ENCODE data around the gene DNAJC4. TPM values are rescaled to one million over a fixed set of nuclear protein-coding genes. Genes with fewer than 3 reads are reported as not detected.
A peak's percentile ranks its signal among the peaks of the same experiment; 100 is the strongest.

The DNAJC4 gene
- total RNA-seq, 1 experiment from 2014 or later: 24.2 TPM

DNA sequence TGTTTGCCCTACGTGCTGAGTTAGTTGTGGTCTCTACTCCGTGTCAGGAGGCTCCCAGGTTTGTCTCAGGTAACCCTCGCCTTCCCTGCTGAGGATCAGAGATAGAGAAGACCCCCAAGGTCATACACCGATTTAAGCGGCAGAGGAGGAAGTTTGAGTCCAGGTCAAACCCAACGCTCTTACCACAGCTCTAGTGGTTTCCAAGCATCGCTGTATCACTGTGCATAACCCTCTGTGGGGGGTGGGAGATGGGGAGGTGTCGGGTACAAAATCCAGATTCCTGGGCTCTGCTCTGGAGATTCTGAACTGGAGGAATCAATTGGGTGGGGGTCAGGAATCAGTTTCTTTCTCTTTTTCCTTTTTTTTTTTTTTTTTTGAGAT is 627 bp downstream of the DNAJC4 start:
- peak overlapping the region; percentile 74 to 91 for H3K4me3 Mint-ChIP-seq
- no peaks in the 10 kb centered on the region for H3K9me3 ChIP-seq (ENCODE audit: control insufficient read depth, low read depth, low read length)
- no peak overlapping the region for H3K9ac ChIP-seq (ENCODE audit: extremely low read depth, insufficient read length, low read length)
- no peak overlapping the region for H4K5ac ChIP-seq (ENCODE audit: insufficient read length, low read depth, low read length)
- no peak overlapping the region for H3K4ac ChIP-seq (ENCODE audit: low read depth, low read length)
- peaks cover 20% of the 10 kb centered on the region for H3K27me3 Mint-ChIP-seq (ENCODE audit: low read depth)
- no peak overlapping the region; the same call in 1 of the 2 replicates for H3K14ac ChIP-seq (ENCODE audit: insufficient read depth, low read length)
- H2BK120ac ChIP-seq (ENCODE audit: low read depth, low read length, poor library complexity, severe bottlenecking): no peak overlapping the region
- peaks cover 3% of the 10 kb centered on the region in 3 experiments; a peak in 4 of 7 replicates for H3K36me3 Mint-ChIP-seq (ENCODE audit: insufficient read depth in 1 of 3, low read depth in 3 of 3)
- no peak overlapping the region for H2AFZ ChIP-seq (ENCODE audit: low read length)
- no peak overlapping the region for H3K27ac ChIP-seq (ENCODE audit: insufficient read length, low read depth, low read length)
- no peaks in the 10 kb centered on the region for H3K79me2 ChIP-seq (ENCODE audit: insufficient read depth, low read length)
- WGBS (ENCODE audit: extremely low coverage, insufficient read length, low lambda C conversion rate): no CpG with 5 or more reads among the region's 8 CpGs
- no peak overlapping the region for H3K56ac ChIP-seq (ENCODE audit: insufficient read length, low read depth, low read length)
- H2BK15ac ChIP-seq (ENCODE audit: low read depth, low read length): no peak overlapping the region
- peaks cover 29% of the 10 kb centered on the region for H3K23me2 ChIP-seq (ENCODE audit: insufficient read length, low read depth, low read length, poor library complexity, severe bottlenecking)
- no peaks in the 10 kb centered on the region for H3K79me1 ChIP-seq (ENCODE audit: insufficient read depth, low read depth, low read length, poor library complexity, severe bottlenecking)
- no peak overlapping the region for H2BK20ac ChIP-seq (ENCODE audit: low read depth, low read length, poor library complexity, severe bottlenecking)
- H4K8ac ChIP-seq (replicated peaks; ENCODE audit: insufficient read length, low read depth, low read length): no peak overlapping the region
- H2AK5ac ChIP-seq (ENCODE audit: insufficient read length, low read length): no peak overlapping the region
- H3K18ac ChIP-seq (ENCODE audit: insufficient read length, low read depth, low read length): no peak overlapping the region
- no peaks in the 10 kb centered on the region for H4K20me1 ChIP-seq (ENCODE audit: control insufficient read depth, insufficient read depth, insufficient read length)
- no peak for DNase-seq
- H3K9me3 Mint-ChIP-seq: no peaks in the 10 kb centered on the region
- H3K27ac Mint-ChIP-seq: peak overlapping the region; percentile 54 to 88 (median 70); a peak in 3 of 7 replicates
- no peak overlapping the region for H2BK5ac ChIP-seq (ENCODE audit: insufficient read length, low read length)
- H2BK12ac ChIP-seq (ENCODE audit: insufficient read length, low read depth, low read length): no peak overlapping the region
- H3K27me3 ChIP-seq (ENCODE audit: insufficient read depth, low read length): no peaks in the 10 kb centered on the region; the same call in 1 of the 2 replicates
- no peak overlapping the region for H3T11ph ChIP-seq (ENCODE audit: low read length)
- TF ChIP-seq, protein P1, sequence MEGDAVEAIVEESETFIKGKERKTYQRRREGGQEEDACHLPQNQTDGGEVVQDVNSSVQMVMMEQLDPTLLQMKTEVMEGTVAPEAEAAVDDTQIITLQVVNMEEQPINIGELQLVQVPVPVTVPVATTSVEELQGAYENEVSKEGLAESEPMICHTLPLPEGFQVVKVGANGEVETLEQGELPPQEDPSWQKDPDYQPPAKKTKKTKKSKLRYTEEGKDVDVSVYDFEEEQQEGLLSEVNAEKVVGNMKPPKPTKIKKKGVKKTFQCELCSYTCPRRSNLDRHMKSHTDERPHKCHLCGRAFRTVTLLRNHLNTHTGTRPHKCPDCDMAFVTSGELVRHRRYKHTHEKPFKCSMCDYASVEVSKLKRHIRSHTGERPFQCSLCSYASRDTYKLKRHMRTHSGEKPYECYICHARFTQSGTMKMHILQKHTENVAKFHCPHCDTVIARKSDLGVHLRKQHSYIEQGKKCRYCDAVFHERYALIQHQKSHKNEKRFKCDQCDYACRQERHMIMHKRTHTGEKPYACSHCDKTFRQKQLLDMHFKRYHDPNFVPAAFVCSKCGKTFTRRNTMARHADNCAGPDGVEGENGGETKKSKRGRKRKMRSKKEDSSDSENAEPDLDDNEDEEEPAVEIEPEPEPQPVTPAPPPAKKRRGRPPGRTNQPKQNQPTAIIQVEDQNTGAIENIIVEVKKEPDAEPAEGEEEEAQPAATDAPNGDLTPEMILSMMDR (conservative IDR thresholded peaks at IDR 0.05): no peak
- H3K23ac ChIP-seq (ENCODE audit: insufficient read length, low read depth, low read length): no peak overlapping the region
- 0 out of 2 replicates have a peak, but pooled peaks cover 3% of the 10 kb centered on the region for H3K4me1 ChIP-seq (ENCODE audit: insufficient read depth, low read length)
- peak overlapping the region; percentile 94 for H3K4me2 ChIP-seq (ENCODE audit: insufficient read depth, insufficient read length, low read length)
- H3K4me1 Mint-ChIP-seq: peaks cover 27 to 37% of the 10 kb centered on the region in 2 experiments
- H4K91ac ChIP-seq (ENCODE audit: insufficient read length, low read depth, low read length): no peak overlapping the region

Data from H9 (cell line).